SK-N-SH (cell line): ENCODE data around the gene ZP1. TPM values are rescaled to one million over a fixed set of nuclear protein-coding genes. Genes with fewer than 3 reads are reported as not detected.

Experiments used
- CTCF ChIA-PET: fragments of 300-600, 350-600 bp; formaldehyde crosslinking; extraction: SDS; loops from one replicate; lab custom pipeline; 2021; lab: Yijun Ruan, JAX
- POLR2A ChIA-PET: fragments of 350-600 bp; sonication (Branson Sonifier 250); formaldehyde crosslinking; extraction: SDS; loops from one replicate; lab custom pipeline; 2020; ENCODE audit warnings: antibody characterized with exemption, inconsistent platforms; lab: Yijun Ruan, JAX
- DNase-seq: peaks from one replicate; pipeline ENCODE4 v3.0.0; 2012
- H2AFZ ChIP-seq: fragments of 200-600 bp; sonication (generic); 2 replicates; pipeline ENCODE4 v1.8.1; 2016; ENCODE audit warnings: antibody characterized with exemption, mild to moderate bottlenecking, low read depth
- H3F3A ChIP-seq: fragments of 200-600 bp; sonication (generic); replicated peaks from 2 replicates; pipeline ENCODE3; 2016; ENCODE audit warnings: antibody characterized with exemption, mild to moderate bottlenecking; ENCODE audit not compliant: insufficient read depth
- H3K27ac ChIP-seq, 2 experiments: fragments of 200-500 bp in 1 of 2; fragments of 200-600 bp in 1 of 2; sonication (Bioruptor generic) in 1 of 2; sonication (generic), shearing (Covaris generic) in 1 of 2; 2 replicates each; pipeline versions ENCODE4 v1.5.1 to v1.6.1; 2014 to 2016; ENCODE audit warnings: low read depth in 2 of 2, inconsistent platforms in 1 of 2, low read length in 1 of 2, mild to moderate bottlenecking in 1 of 2, mixed read lengths in 1 of 2
- H3K27me3 ChIP-seq: fragments of 200-600 bp; sonication (generic), shearing (Covaris generic); 2 replicates; pipeline ENCODE4 v1.6.1; 2016; ENCODE audit warnings: mixed run types; ENCODE audit not compliant: insufficient read depth
- H3K36me3 ChIP-seq, 2 experiments: fragments of 200-500 bp in 1 of 2; fragments of 200-600 bp in 1 of 2; sonication (Bioruptor generic) in 1 of 2; sonication (generic) in 1 of 2; replicated peaks in 1 of 2; 2 replicates each; pipeline versions ENCODE3 to v1.5.1; 2014 to 2016; ENCODE audit warnings: low read length in 1 of 2, mild to moderate bottlenecking in 1 of 2; ENCODE audit not compliant: insufficient read depth in 2 of 2, control insufficient read depth in 1 of 2
- H3K4me1 ChIP-seq, 2 experiments: fragments of 200-500 bp in 1 of 2; fragments of 200-600 bp in 1 of 2; sonication (Bioruptor generic) in 1 of 2; sonication (generic), shearing (Covaris generic) in 1 of 2; 2 replicates each; pipeline versions ENCODE4 v1.5.1 to v1.6.1; 2014 to 2016; ENCODE audit warnings: low read depth in 1 of 2, low read length in 1 of 2, mixed run types in 1 of 2; ENCODE audit not compliant: insufficient read depth in 2 of 2, control insufficient read depth in 1 of 2
- H3K4me2 ChIP-seq: fragments of 200-600 bp; sonication (generic), shearing (Covaris generic); 2 replicates; pipeline ENCODE4 v1.6.1; 2017; ENCODE audit warnings: mixed run types
- H3K4me3 ChIP-seq, 2 experiments: fragments of 200-500 bp in 1 of 2; fragments of 200-600 bp in 1 of 2; sonication (Bioruptor generic) in 1 of 2; sonication (generic), shearing (Covaris generic) in 1 of 2; 2 replicates each; pipeline versions ENCODE4 v1.5.1 to v1.8.1; 2014 to 2016; ENCODE audit warnings: low read depth in 2 of 2, inconsistent platforms in 1 of 2, low read length in 1 of 2, mild to moderate bottlenecking in 1 of 2, mixed read lengths in 1 of 2, moderate library complexity in 1 of 2
- H3K79me2 ChIP-seq: fragments of 200-600 bp; sonication (generic); 2 replicates; pipeline ENCODE4 v1.8.1; 2017; ENCODE audit warnings: mild to moderate bottlenecking; ENCODE audit not compliant: insufficient read depth
- H3K9ac ChIP-seq: fragments of 200-600 bp; sonication (generic); 2 replicates; pipeline ENCODE4 v1.6.1; 2017; ENCODE audit warnings: mixed run types
- H3K9me2 ChIP-seq: fragments of 200-600 bp; sonication (generic); 2 replicates; pipeline ENCODE4 v1.6.1; 2017; ENCODE audit warnings: mixed run types
- H3K9me3 ChIP-seq: fragments of 200-600 bp; sonication (generic); 2 replicates; pipeline ENCODE4 v1.6.1; 2017; ENCODE audit warnings: mixed run types, mild to moderate bottlenecking, moderate library complexity
- H4K20me1 ChIP-seq: fragments of 200-600 bp; sonication (generic); 2 replicates; pipeline ENCODE4 v1.6.1; 2017; ENCODE audit warnings: mild to moderate bottlenecking, mixed run types; ENCODE audit not compliant: insufficient read depth
- CTCF ChIP-seq: fragments of 200-600 bp; sonication (generic); IDR thresholded peaks from 2 replicates; pipeline ENCODE4 v1.6.1; 2017; ENCODE audit warnings: antibody characterized with exemption, mild to moderate bottlenecking, moderate library complexity
- EP300 ChIP-seq, 2 experiments: IDR thresholded peaks; 2 replicates each; pipeline versions ENCODE4 v1.4.0 to v1.6.1; 2012; ENCODE audit warnings: borderline replicate concordance in 1 of 2, low read depth in 1 of 2, low read length in 1 of 2
- EZH2phosphoT487 ChIP-seq: fragments of 200-600 bp; sonication (generic); IDR thresholded peaks from 2 replicates; pipeline ENCODE4 v1.6.1; 2017; ENCODE audit warnings: low read depth, mixed run types, mild to moderate bottlenecking, antibody characterized with exemption, moderate library complexity, borderline replicate concordance
- FOSL2 ChIP-seq: IDR thresholded peaks from 2 replicates; pipeline ENCODE4 v1.4.0; 2012; ENCODE audit warnings: low read depth, mild to moderate bottlenecking, moderate library complexity, borderline replicate concordance
- GABPA ChIP-seq: IDR thresholded peaks from 2 replicates; pipeline ENCODE4 v1.4.0; 2012; ENCODE audit warnings: low read depth, mild to moderate bottlenecking
- GATA2 ChIP-seq: sonication (generic); formaldehyde crosslinking; IDR thresholded peaks from 2 replicates; pipeline ENCODE4 v1.5.0; 2020; ENCODE audit warnings: mild to moderate bottlenecking, missing genetic modification reagents
- IRF3 ChIP-seq: fragments of 150-350 bp; IDR thresholded peaks from 2 replicates; pipeline ENCODE4 v1.6.1; 2016; ENCODE audit warnings: mild to moderate bottlenecking, low read depth, low read length
- MEF2A ChIP-seq: IDR thresholded peaks from 2 replicates; pipeline ENCODE4 v1.4.0; 2012; ENCODE audit warnings: low read depth, borderline replicate concordance
- RCOR1 ChIP-seq: fragments of 150-350 bp; IDR thresholded peaks from 2 replicates; pipeline ENCODE4 v1.6.1; 2017; ENCODE audit warnings: antibody characterized with exemption, low read length
- REST ChIP-seq: IDR thresholded peaks from 2 replicates; pipeline ENCODE4 v1.6.1; 2012; ENCODE audit warnings: mild to moderate bottlenecking, low read depth, low read length, moderate library complexity
- RFX5 ChIP-seq: IDR thresholded peaks from 2 replicates; pipeline ENCODE4 v1.6.1; 2012; ENCODE audit warnings: mild to moderate bottlenecking, improper control_type of control experiment, low read length
- SIN3A ChIP-seq: IDR thresholded peaks from 2 replicates; pipeline ENCODE4 v1.6.1; 2012; ENCODE audit warnings: low read depth, mild to moderate bottlenecking, low read length, moderate library complexity, borderline replicate concordance
- SMC3 ChIP-seq: IDR thresholded peaks from 2 replicates; pipeline ENCODE4 v1.6.1; 2012; ENCODE audit warnings: low read depth, low read length, improper control_type of control experiment
- TAF1 ChIP-seq: IDR thresholded peaks from 2 replicates; pipeline ENCODE4 v1.6.1; 2012; ENCODE audit warnings: low read depth, mild to moderate bottlenecking, low read length, moderate library complexity, borderline replicate concordance
- USF1 ChIP-seq: IDR thresholded peaks from 2 replicates; pipeline ENCODE4 v1.4.0; 2012; ENCODE audit warnings: low read depth, borderline replicate concordance
- ZBTB33 ChIP-seq: IDR thresholded peaks from 2 replicates; pipeline ENCODE4 v1.4.0; 2012; ENCODE audit warnings: low read depth, borderline replicate concordance
- WGBS: methylation state at CpG from one replicate; pipeline ENCODE4 v1.1.6; 2017; ENCODE audit warnings: low lambda C conversion rate; 5-methylcytosine and 5-hydroxymethylcytosine counted together
- polyA plus RNA-seq, 3 experiments: library from polyadenylated mRNA; depleted of rRNA; stranded (reverse); fragments of >200 nt; gene quantifications; 2 replicates each; pipeline ENCODE4 v1.2.3, GENCODE V29; 2012

ZP1 gene
- polyA plus RNA-seq, 1 of the 3 experiments (the other 2 are of a cell fraction): not detected

GRCh38 chr11:60857378-60858232 is 9.7 kb upstream of the ZP1 start:
- H3K4me2 ChIP-seq: no peak overlapping the region
- DNase-seq: no peak
- H2AFZ ChIP-seq: no peak overlapping the region
- no peaks in the 10 kb centered on the region for H3K4me1 ChIP-seq
- POLR2A ChIA-PET: no interaction called here
- H3K36me3 ChIP-seq: no peaks in the 10 kb centered on the region
- H3K9me3 ChIP-seq: no peaks in the 10 kb centered on the region
- H3K79me2 ChIP-seq: no peaks in the 10 kb centered on the region
- H3K27me3 ChIP-seq: no peaks in the 10 kb centered on the region
- no peaks in the 10 kb centered on the region for H4K20me1 ChIP-seq
- no peaks in the 10 kb centered on the region for H3F3A ChIP-seq
- TF ChIP-seq MEF2A (no peak), REST (no peak), EZH2phosphoT487 (no peak), SMC3 (no peak), TAF1 (no peak), GATA2 (CRISPR knock-in tag) (no peak), FOSL2 (no peak), SIN3A (no peak), RCOR1 (no peak), EP300 (IDR thresholded peaks at IDR 0.05; ENCODE audit: borderline replicate concordance in 1 of 2, low read depth in 1 of 2, low read length in 1 of 2) (no peak)
- no peak overlapping the region for H3K9ac ChIP-seq
- no peaks in the 10 kb centered on the region for H3K9me2 ChIP-seq
- WGBS: 73% methylated on average over 5 of the region's 5 CpGs
- CTCF ChIA-PET: interaction anchor here (0.6 to 1.5 kb wide), 4 partner anchors 11 to 93 kb away, joined by 3 to 6 read pairs (median 4); no protein-coding TSS in a partner anchor
- no peak overlapping the region for H3K4me3 ChIP-seq
- no peak overlapping the region for H3K27ac ChIP-seq

- WGBS: 91% methylated on average over 2 of the region's 8 CpGs
- no peaks in the 10 kb centered on the region for H3K4me1 ChIP-seq
- H4K20me1 ChIP-seq: no peaks in the 10 kb centered on the region
- CTCF ChIA-PET: interaction anchor here (1.3 to 1.5 kb wide), 2 partner anchors 27 to 41 kb away, joined by 4 to 6 read pairs; no protein-coding TSS in a partner anchor
- POLR2A ChIA-PET: no interaction called here
- no peaks in the 10 kb centered on the region for H3K9me2 ChIP-seq
- H3K27me3 ChIP-seq: no peaks in the 10 kb centered on the region
- H3K4me2 ChIP-seq: no peak overlapping the region
- no peaks in the 10 kb centered on the region for H3K79me2 ChIP-seq
- H3K9ac ChIP-seq: no peak overlapping the region
- H3F3A ChIP-seq: no peaks in the 10 kb centered on the region
- no peak for TF ChIP-seq GABPA
- no peak for TF ChIP-seq RFX5
- no peak for TF ChIP-seq GATA2 (CRISPR knock-in tag)
- no peak for TF ChIP-seq USF1
- no peak for TF ChIP-seq CTCF
- TF ChIP-seq ZBTB33: no peak
- TF ChIP-seq IRF3: no peak
- no peak overlapping the region for H2AFZ ChIP-seq
- DNase-seq: no peak
- H3K36me3 ChIP-seq: no peaks in the 10 kb centered on the region
- no peak overlapping the region for H3K4me3 ChIP-seq
- no peak overlapping the region for H3K27ac ChIP-seq
- no peaks in the 10 kb centered on the region for H3K9me3 ChIP-seq
Measured at GRCh38 chr11:60858236-60858635, 9.1 kb upstream of the ZP1 start.
